GM18870 (cell line): ENCODE measurements around the gene CXCR3.
"Not testable (repeated sequence)": the region's sequence is repeated elsewhere in the genome, so short reads cannot be mapped to it uniquely, and the experiment has no call there.

Source experiments
- ATAC-seq: cut with Tn5 transposase; IDR thresholded peaks from one replicate; pipeline ENCODE4 v1.9.1; 2021; ENCODE audit warnings: moderate library complexity; ENCODE audit not compliant: unreplicated experiment

The CXCR3 gene

GRCh38 chrX:71612256-71612655 lies 6.1 kb downstream of the CXCR3 start:
- no peak for ATAC-seq

DNA sequence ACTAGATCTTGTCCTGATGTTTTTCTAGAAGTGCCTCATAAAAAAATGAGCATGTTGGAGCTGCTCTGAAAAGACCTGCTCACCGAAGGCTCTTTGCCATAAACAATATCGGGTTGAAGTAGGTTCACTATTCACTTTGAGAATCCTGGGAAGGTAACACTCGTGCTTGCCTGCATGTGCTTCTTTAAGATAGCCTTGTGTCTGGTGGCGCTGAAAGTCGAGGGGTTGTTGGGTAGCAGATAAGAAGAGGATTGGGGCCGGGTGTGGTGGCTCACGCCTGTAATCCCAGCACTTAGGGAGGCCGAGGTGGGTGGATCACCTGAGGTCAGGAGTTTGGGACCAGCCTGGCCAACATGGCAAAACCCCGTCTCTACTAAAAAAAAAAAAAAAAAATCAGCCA lies 6.6 kb downstream of the CXCR3 start:
- ATAC-seq = not testable (repeated sequence)

DNA sequence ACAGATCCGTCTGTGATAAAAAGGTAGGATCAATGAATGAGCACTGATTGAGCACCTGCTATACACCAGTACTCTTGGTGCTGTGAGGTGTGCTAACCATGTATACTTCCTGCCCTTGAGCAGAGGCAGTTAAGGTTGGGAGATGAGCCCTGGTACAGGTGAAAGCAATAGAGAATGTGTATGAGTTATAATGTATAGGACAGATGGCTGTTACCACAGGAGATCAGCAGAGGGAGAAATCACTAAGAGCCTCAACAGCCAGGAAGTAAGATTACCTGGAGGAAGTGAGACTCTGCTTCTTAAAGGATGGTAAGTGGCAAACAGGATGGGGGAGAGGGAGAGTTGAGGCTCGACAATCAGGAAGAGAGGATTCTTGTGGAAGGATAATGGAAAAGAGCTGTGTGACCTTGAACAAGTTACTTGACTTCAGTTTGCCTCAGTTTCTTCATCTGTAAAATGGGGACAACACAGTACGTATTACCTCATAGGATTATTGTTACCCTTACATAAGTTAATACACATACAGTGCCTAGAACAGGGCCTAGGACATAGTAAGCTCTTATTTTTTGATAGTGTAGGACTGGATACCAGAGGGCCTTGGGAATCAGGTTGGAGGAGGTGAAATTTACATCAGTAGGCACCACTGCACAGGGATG lies 9.1 kb downstream of the CXCR3 start:
- no peak for ATAC-seq

DNA sequence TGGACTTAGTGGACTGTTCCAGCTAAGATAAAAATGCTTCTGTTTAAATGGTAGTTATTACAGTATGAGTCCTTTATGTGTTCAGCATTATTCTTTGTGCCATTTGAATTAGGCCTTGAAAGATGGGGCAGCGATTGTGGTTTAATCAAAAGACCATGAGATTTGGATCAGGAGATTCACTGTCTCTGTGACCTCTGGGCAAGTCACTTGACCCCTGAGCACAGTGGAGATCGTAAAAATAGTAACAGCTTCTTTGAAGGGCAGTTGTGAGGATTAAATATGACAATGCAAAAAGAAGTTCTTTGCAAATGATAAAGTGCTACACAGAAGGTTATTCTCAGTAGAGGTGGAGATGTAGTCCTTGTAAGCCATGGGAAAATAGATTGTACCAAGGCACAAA lies 10.8 kb downstream of the CXCR3 start:
- ATAC-seq = no peak

- no peak for ATAC-seq
Measured at GRCh38 chrX:71606536-71607216, 11.6 kb downstream of the CXCR3 start.

DNA sequence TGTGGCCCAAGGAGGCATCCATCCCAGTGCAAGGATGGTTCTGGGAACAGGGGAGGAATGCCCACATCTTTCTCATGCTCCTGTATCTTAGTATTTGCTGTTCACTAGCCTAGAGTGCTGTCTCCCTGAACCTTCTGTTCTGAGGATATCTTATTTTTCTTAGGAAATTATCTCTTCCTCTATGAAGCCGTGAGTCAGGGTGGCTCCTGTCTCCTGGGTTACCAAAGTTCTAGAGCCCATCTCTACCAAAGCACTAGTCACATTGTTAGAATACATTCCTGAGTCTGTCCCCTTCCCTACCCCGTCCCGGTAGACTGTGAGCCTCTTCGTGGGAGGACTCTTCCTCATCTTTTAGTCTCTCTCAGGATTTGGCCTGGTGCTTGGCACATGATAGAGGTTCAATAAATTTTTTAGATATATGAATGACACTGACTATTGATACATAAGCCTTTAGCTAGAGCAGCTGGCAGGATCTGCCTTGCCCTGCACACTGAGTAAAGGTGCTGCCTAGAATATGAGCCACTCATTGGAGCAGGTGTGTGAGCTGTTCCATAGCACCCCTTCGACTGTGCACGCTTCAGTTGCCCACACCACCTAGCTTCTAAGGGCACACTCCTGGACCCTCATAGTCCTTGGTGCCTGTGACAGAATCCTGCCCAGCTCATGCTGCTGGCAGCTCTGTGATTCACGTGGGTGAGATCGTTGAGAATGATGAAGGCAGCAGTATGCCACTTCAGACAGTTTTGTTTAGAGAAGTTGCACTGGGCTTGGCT lies 13.3 kb downstream of the CXCR3 start:
- no peak for ATAC-seq

- ATAC-seq = no peak
Measured at GRCh38 chrX:71604141-71604540, 14.2 kb downstream of the CXCR3 start.

DNA sequence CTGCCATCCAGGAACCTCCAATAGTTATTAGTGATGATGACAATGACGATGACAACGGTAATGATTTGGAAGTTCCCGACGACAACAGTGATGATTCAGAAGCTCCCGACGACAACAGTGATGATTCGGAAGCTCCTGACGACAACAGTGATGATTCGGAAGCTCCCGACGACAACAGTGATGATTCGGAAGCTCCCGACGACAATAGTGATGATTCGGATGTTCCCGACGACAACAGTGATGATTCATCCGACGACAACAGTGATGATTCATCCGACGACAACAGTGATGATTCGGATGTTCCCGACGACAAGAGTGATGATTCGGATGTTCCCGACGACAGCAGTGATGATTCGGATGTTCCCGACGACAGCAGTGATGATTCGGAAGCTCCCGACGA lies 14.7 kb downstream of the CXCR3 start:
- no peak for ATAC-seq

DNA sequence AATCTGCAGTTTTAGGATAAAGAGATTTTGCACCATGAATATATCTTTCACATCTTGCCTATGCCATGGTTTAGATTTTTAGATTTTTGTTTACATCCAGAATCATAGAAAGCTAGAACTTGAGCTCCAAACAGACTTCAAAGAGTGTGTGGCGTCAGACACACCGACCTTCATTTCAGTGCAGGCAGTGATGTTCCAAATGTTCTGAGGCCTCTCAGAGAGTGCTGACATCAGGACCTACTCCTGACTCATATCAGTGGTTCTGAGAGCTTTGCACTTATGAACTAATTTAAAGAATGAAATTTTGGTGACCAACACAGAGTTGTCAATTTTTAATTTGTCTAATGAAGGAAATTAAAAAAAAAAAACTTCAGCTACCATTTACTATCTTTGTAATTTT lies 18.3 kb downstream of the CXCR3 start:
- ATAC-seq = no peak

GRCh38 chrX:71593210-71593609 lies 25.1 kb downstream of the CXCR3 start:
- ATAC-seq = not testable (repeated sequence)

GRCh38 chrX:71586929-71587328 lies 31.4 kb downstream of the CXCR3 start:
- no peak for ATAC-seq

DNA sequence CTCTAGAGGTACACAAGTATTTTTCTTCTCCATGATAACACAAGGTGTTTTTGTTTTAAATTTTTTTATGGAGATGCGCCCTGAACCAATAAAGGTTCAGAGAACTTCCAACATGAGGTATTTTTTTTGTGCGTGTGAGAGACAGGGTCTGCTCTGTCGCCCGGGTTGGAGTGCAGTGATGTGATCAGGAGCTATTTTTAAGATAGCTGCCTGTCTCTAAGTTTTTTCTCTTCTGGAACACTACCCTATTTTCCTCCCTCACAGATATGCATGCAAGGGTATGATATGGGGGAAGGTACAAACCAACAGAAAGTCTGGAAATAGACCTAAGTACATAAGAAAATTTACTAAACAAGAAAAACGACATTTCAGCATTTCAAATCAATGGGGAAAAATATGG lies 37.1 kb downstream of the CXCR3 start:
- no peak for ATAC-seq

DNA sequence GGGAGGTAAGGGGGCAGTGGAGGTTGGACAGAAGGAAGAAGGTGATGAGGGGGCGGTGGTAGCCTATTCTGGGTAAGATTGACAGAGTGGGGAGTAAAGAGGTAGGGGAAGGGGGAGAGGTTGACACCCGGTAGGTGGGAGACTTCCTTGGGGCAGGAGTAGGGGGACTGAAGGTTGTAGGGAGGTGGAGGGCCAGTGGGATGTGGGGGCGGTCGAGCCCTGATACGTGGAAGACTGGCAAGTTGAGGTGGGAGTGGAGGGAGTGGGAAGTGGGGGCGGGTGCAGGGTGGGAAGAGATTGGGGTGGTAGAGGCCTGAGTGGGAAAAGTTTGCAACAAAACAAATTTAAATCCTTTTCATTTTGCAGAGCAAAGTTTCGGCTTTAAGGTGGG lies 38.3 kb downstream of the CXCR3 start:
- no peak for ATAC-seq

GRCh38 chrX:71579136-71579989 lies 38.9 kb downstream of the CXCR3 start:
- ATAC-seq = no peak

DNA sequence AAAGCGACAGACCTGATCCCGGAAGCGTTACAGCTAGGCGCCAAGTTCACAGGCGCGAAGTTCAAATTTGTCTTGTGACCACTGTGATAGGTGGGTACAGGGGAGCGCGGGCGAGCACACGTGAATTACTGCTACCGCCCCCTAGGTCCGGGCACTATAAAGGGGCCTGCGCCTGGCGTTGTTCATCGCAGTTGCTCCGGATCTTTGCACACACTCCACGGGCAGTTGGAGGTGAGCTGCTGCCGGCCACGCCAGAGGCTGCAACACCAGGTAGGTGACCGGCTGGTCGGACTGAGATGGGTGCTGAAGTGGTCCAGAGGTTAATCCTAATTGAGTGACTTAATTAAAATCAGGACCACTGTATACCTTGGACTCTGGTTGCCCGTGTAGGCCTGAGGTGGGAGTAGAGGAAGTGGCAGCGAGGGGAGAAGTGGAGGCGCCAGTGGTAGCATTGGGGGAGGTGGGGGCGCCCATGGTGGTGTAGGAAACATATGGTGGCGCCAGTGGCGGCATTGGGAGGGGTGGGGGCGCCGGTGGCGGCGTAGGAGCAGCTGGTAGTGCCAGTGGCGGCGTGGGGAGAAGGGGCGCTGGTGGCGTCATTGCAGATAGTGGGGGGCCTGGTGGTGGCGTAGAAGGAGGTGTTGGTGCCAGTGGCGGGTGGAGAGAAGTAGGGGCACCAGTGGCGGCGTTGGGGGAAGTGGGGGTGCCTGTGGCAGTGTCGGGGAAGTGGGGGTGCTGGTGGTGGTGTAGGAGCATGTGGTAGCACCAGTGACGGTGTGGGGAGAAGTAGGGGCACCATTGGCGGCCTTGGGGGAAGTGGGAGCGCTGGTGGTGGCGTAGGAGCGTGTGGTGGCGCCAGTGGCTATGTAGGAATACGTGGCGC lies 39.8 kb downstream of the CXCR3 start, which contains the start of gene GCNA:
Gene GCNA (plus strand): TSS at position 185 of the 883 bp plus-strand sequence. CDS start 2,385 bp downstream, outside the sequence.
- ATAC-seq = no peak

DNA sequence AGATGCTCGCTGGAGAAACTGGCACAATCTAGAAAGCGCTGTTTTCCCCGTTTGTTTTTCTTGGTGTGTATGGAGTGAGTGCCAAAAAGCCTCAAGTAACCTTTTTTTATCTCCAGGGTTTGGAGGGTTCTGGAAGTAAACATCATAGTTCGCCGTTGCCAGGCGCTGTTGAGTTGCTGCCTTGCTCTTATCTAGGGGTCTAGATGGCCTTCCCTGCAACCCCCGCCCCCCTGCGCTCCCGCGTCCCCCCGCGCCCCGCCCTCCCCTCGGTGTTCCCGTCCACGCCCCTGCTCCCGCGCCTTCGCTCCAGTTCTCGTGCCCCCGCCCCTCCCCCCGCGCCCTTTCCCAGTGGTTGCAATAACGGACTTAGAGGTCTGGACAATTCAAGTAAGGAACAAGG lies 40.6 kb downstream of the CXCR3 start:
- ATAC-seq = no peak

DNA sequence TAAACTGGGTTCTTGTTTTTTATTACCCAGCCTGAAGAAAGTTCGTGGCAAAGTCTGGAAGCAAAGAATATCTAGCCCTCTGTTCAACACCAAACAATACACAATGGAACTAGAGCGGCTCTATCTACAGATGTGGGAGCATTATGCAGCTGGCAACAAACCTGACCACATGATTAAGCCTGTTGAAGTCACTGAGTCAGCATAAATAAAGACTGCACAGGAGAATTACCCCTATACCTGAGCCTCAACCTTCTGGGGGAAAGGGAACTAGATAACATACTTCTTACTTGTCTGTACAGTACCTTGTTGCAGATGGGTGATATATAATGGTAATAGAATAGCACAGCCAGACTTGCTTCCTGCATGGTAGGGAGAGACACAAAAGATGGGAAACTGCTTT lies 44.7 kb downstream of the CXCR3 start:
- ATAC-seq = no peak

DNA sequence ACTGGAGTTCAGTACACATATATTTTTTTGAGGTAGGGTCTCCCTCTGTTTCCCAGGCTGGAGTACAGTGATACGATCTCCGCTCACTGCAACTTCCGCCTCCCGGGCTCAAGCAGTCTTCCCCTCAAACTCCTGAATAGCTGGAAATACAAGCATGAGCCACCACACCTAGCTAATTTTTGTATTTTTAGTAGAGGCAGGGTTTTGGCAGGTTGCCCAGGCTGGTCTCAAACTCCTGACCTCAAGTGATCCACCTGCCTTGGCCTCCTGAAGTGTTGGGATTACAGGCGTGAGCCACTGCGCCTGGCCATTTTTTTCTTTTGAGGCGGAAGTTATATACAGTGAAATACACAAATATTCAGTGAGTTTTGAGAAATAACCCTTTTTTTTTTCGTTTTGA lies 46.9 kb downstream of the CXCR3 start:
- not testable (repeated sequence) for ATAC-seq
